Measurements from ENCODE around the gene CD3E. TPM values are rescaled to one million over a fixed set of nuclear protein-coding genes. Genes with fewer than 3 reads are reported as not detected.

The CD3E gene
- total and polyA plus RNA-seq, 2 of the 13 experiments (the other 11 are each of a cell fraction or from before 2014, with no cell fraction given), result not detected

- TF ChIP-seq ZNF407 (CRISPR knock-in tag; IDR thresholded peaks at IDR 0.05; ENCODE audit: not compliant biosample characterization), result no peak
- no peak for TF ChIP-seq BCL6 (CRISPR knock-in tag; IDR thresholded peaks at IDR 0.05)
- TF ChIP-seq ARID4A (CRISPR knock-in tag; IDR thresholded peaks at IDR 0.05; ENCODE audit: borderline replicate concordance), result no peak
- no peak for TF ChIP-seq TGIF2 (CRISPR knock-in tag; IDR thresholded peaks at IDR 0.05)
- TF ChIP-seq ARID3A (IDR thresholded peaks at IDR 0.05; ENCODE audit: low read depth, low read length), result no peak
- TF ChIP-seq ZNF510 (CRISPR knock-in tag; IDR thresholded peaks at IDR 0.05; ENCODE audit: low read depth), result 0 out of 2 replicates have a peak, but pooled peaks have one; percentile 46
- TF ChIP-seq MYC (CRISPR knock-in tag; IDR thresholded peaks at IDR 0.05; ENCODE audit: borderline replicate concordance), result no peak
- no peak for TF ChIP-seq SRSF9 (IDR thresholded peaks at IDR 0.05; ENCODE audit: borderline replicate concordance, insufficient read depth, low read depth, low read length, poor library complexity, severe bottlenecking)
- no peak for TF ChIP-seq NBN (conservative IDR thresholded peaks at IDR 0.05)
- TF ChIP-seq ZBTB49 (CRISPR knock-in tag; IDR thresholded peaks at IDR 0.05; ENCODE audit: borderline replicate concordance), result no peak
These were observed 39.7 kb upstream of the CD3E start (continued) for GRCh38 chr11:118264569-118265465.
